NB4 (cell line): Measurements from ENCODE around the gene QDPR.

ENCODE experiments used
- CTCF ChIP-seq: IDR thresholded peaks from one replicate; pipeline ENCODE4 v1.5.1; 2012; ENCODE audit warnings: low read depth, low read length
- MAX ChIP-seq: IDR thresholded peaks from 2 replicates; pipeline ENCODE4 v1.6.1; 2011; ENCODE audit warnings: low read depth, low read length

GRCh38 chr4:17561195-17561909, 49.5 kb upstream of the QDPR start:
- TF ChIP-seq CTCF (no peak), MAX (no peak)
